OCI-M2 (cell line): ENCODE data around the gene CDH26.

Experiments used
- DNase-seq: peaks from one replicate; lab custom pipeline; 2025; ENCODE audit not compliant: unreplicated experiment; lab: John Stamatoyannopoulos, UW

CDH26 gene

GRCh38 chr20:59977086-59977485 lies 18.9 kb downstream of the CDH26 start:
- no peak for DNase-seq

- no peak for DNase-seq
Observed at GRCh38 chr20:59983076-59983475, 24.9 kb downstream of the CDH26 start.

DNA sequence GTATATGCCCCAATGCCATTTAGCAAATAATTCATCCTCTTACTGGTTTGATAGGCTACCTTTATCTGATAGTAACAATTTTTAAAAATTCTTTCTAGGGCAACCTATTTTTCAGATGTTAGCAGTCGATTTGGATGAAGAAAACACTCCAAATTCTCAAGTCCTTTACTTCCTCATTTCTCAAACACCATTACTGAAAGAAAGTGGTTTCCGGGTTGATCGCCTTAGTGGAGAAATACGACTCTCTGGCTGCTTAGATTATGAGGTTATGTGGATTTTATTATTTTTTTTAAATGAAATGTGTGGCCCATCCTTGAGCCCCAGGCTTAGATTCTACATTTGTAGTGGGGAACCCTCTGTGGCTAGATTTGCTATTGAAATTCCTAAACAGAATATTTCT lies 26.3 kb downstream of the CDH26 start:
- DNase-seq: no peak

GRCh38 chr20:59985164-59985563 lies 26.9 kb downstream of the CDH26 start:
- DNase-seq: no peak

DNA sequence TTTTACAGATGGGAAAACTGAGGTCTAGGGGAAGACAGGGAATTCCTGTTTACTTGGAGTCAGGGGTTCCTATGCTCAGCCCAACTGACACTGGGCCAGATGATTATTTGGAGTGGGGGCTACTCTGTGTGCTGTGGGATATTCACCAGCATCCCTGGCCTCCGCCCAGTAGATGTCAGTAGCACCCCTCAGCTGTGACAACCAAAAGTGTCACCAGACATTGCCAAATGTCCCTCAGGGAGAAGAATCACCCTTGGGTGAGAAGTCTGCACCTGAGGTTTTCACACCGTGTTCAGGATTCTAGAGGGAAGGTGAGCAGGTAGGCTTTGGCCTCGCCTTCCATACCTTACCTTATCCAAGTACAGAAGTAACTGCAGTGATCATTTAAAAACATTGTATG lies 27.6 kb downstream of the CDH26 start:
- no peak for DNase-seq

- no peak for DNase-seq
Observed at GRCh38 chr20:59987135-59987534, 28.9 kb downstream of the CDH26 start.

DNA sequence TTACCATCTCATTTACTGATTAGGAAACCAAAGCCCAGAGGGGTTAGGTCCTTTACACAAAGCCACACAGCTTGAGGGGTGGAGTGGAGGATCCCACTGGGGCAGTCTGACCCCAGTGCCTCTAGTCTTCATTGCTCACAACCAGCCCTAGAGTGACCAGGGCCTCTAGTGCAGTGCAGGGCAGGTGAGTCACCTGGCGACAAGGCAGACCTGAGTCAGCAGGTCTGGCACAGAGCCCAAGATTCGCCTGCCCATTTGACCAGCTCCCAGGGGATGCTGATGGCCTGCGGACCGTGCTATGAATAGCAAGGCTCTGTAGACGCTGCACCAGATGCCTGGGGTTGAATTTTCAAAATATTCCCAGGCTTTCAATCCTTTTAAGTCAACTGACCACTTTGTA lies 29.9 kb downstream of the CDH26 start:
- no peak for DNase-seq

- DNase-seq: no peak
Observed at GRCh38 chr20:59992526-59993084, 34.4 kb downstream of the CDH26 start.

- DNase-seq: no peak
Observed at GRCh38 chr20:59993736-59994430, 35.7 kb downstream of the CDH26 start.

DNA sequence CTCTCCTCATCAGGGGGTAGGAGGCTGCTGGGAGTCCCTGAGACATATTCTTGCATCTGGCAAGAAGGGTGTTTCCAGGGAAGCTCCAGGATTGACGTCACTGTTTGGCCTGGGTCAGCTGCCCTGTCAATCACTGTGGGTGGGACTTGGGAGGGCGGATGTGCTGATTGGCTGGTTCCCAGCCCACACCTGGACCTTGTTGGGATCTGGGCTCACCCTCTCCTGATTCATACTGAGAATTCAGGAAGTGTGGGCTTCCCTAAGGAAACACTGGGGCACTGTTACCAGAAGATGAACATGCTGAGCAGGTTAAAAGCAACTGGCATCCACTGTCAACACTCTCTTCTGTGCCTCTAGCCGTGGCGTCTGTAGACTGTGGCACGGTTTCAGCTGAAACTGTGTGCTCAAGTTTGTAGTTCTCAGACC lies 36.5 kb downstream of the CDH26 start:
- DNase-seq: no peak

DNA sequence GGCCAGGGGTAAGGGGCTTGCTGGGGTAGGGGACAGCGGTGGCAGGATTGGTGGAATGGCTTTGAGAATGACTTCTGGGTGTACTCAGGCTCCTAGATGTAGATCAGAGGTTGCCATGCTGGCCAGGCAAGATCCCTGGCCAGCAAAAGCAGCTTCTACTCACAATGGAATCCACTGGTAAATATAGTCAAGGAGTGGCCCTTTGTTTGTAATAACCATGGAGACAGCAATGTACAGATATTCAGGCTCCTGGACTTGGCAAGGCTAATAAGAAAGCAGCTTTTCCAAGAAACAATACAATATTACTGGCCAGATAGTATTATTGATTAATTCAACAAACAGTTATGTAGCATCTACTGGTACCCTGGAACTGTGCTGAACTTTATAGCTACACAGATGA lies 37.9 kb downstream of the CDH26 start:
- no peak for DNase-seq

- DNase-seq: no peak
Observed at GRCh38 chr20:59997896-59998295, 39.7 kb downstream of the CDH26 start.

- no peak for DNase-seq
Observed at GRCh38 chr20:59999502-59999901, 41.3 kb downstream of the CDH26 start.

GRCh38 chr20:60000271-60001042 lies 42.2 kb downstream of the CDH26 start:
- no peak for DNase-seq

- DNase-seq: no peak
Observed at GRCh38 chr20:60001108-60001507, 42.9 kb downstream of the CDH26 start.

DNA sequence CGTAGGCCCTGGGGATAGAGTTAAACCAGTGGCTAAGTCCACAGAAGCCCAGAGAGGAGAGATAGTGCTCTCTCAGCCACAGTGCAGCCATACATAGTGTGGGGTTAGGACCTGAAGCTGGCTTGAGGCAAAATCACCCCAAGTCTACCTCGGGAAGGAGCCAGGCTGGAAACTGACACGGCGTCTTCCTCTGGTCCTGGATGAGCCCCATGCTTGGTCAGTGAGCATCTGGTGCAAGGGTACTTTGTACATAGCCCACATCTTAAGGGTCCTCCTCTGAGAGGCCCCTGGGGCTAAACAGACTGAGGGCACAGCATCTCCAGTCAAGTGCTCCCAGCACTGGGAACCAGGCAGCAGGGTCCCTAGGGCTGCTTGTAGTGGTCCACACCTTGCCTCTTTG lies 45.6 kb downstream of the CDH26 start:
- no peak for DNase-seq

GRCh38 chr20:60006261-60006660 lies 48.0 kb downstream of the CDH26 start:
- no peak for DNase-seq

GRCh38 chr20:60007464-60007863 lies 49.2 kb downstream of the CDH26 start:
- DNase-seq: no peak

DNA sequence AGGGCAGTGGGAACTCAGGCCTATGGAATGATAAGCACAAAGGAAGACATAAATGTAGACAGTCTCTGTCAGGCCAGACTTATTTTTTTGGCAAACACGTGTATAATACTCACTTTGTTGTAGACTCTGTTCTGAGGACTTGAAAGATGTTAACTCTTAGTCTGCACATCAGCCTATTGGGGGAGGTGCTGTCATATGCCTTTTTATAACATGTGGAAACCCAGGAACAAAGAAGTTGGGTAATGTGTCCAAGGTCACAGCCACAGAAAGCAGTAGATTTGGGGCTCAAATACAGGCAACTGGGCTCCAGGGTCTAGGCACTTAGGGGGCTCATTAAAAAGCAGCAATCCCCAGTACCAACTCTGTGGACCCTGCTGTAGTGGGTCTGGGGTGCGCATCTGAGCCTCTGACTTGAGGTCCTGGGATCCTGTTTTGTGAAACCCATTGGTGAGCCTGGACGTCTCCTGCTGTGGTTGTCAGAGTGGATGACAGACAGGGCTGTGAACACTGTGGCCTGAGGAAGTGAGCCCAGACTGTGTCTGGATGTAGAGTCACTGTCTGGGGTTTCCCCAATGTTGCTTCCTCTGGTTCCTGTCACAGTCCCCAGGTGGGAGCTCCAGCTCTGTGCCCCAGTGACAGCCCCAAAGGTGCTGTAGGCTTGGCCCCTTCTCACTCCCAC lies 50.0 kb downstream of the CDH26 start:
- DNase-seq: no peak

- DNase-seq: no peak
Observed at GRCh38 chr20:60009318-60009717, 51.1 kb downstream of the CDH26 start.

- no peak for DNase-seq
Observed at GRCh38 chr20:60009826-60010616, 51.8 kb downstream of the CDH26 start.
